HG02943 (cell line): ENCODE measurements around the gene PCED1B.

ENCODE experiments used
- ATAC-seq: cut with Tn5 transposase; IDR thresholded peaks from one replicate; pipeline ENCODE4 v1.9.1; 2021; ENCODE audit warnings: mild to moderate bottlenecking, low read depth, moderate library complexity; ENCODE audit not compliant: unreplicated experiment

The PCED1B gene

DNA sequence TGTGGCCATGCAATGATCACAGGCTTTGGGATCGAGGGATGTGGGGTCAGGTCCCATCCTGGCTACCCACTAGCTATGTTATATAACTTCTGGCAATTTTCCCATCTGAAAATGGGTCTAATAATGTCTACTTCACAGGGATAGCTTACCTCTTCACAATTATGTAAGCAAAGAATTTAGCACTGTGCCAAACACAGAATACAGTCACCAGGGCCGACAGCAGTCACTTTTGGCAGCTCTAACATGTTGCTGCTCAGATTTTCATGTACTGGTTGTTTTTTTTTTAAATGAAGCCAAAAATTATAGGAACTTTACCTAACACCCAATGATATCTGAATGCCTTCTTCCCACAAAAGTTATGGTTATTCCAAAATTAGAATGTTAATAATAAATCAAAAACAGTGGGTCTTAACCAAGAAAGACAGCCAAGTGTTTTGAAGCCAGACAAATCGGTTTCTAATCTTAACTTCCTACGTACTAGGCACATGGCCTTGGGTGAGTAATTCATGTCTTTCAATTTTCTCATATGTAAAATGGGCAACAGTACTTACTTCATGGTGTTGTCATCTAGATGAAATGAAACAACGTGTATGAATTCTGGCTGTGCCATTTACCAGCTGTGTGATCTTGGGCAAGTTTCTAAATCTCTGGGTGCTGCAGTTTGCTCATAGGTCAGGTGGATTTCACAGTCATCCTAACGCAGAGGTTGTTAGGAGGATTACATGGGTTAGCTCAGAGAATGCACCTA lies 13.0 kb upstream of the PCED1B start:
- ATAC-seq, result no peak

DNA sequence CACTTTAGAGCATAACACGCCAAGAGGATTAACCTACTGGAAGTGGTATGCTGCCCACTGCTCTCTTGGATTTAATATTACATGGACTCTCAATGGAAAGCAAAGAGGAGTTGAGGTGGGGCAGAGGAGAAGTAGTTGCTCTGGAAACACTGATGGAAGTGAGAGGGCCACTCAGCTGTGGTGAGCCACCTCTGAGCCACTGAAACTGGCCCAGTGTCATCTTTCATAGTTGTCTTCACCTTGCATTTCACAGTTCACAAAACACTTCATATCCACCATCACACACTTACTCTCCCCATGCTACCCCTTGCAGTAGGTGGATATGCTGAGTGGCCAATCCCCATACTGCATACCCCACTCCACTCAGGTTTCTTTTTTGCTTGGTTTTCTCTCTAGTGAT lies 12.2 kb upstream of the PCED1B start:
- ATAC-seq, result no peak

DNA sequence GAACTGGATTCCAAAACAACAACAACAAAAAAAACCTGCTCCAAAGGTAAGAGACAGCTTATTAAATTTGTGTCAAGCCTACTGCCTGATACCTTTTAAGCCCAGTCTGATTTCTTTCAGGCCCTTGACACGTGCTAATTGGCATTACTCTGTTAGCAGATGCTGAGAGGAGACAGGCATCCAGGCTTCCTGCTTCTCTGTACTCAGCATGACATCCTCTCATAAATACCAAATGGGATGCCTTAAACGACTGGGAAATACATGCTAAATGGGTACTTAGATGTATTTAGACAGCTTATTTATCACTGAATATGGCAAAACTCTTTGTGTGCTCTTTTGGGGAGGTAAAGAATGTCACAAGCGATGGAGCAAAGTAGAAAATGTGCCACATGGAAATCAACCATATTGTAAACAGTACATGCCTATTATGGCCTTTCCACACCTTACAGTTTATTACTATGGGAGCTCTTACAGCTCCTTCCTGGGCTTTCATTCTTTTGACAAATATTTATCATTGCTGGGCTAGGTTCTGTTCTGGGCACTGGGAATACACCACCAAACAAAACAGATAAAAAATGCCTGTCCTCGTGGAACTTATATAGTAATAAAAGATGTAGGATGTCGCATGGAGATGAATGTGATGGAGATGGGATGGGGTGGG lies 11.5 kb upstream of the PCED1B start:
- no peak for ATAC-seq

DNA sequence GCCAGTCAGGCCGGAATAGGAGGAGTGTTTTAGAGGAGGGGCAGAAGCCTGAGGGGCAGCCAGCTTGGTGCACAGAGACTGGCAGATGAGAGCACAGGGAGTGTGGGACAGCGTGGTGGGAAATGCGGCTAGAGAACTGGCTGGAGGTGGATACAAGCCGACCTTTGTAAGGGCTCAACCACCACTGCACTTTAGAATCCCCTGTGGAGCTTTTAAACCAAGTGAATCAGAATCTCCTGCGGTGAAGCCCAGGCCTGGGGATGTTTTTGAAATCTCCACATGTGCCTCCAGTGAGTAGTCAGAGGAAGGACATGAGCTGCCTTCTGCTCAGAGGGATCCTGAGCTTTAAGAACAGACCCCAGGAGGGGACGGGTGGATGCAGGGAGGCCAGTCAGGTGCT lies 10.9 kb upstream of the PCED1B start:
- ATAC-seq, result no peak

DNA sequence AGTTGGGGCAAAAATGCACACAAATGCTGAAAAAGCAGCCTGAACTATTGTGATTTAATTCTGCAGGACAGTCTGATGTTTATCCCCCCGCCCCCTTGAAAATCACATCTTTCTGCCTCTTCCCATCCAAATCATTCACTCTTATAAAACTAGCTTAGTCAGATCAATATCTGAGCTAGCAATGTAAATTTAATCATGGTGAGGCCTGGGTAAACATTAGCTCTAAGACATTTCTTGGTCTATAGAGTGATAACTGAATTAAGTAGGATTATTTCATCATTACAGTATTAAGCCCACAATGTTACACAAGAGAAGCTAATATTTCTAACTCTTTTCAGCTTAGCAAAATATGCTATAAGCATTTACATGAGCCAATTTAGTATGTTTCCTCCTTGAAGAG lies 9.1 kb upstream of the PCED1B start:
- no peak for ATAC-seq

DNA sequence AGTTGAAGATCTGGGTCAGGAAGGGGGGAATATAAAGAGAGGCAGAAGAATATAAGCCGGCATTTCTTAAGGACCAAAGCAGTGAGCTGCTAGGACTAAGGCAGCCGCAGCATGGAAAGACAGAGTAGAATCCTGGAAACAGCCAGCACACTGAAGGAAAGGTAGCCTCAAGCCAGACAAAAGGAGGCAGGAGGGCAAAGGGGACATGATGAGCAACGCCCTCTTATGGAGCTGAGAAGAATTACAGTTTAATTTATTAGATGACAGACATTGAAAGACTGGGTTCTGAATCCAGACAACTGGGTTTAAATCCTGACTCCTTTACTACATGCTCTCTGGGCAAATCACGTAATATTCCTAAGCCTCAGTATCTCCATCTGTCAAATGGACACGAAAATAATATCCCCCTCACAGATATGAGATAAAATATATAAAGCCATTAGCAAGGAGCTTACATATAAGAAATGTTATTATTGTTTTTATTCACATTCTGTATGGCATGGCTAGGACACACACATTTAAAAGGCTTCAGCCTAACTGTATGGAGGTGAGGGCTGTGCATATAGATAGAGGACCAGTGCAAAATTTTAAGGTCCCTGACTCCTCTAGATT lies 8.1 kb upstream of the PCED1B start:
- no peak for ATAC-seq

DNA sequence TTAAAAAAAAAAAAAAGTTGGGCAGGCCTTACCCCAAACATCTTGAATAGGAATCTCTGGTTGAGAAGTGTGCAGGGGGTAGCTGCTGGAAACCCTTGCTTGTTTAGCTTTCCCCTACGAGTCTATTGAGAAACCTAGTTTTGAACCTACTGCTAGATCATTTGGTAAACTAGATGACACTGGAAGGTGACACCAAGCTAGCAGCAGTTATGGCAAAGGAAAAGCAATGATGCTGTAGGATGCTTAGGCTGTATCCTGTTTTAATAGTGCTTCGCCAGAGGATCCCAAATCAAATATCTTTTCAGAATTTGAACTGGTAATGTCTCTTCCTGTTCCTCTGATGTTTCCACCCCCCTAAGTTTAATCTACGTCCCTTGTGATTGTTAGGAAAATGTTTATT lies 5.5 kb upstream of the PCED1B start:
- ATAC-seq, result no peak

DNA sequence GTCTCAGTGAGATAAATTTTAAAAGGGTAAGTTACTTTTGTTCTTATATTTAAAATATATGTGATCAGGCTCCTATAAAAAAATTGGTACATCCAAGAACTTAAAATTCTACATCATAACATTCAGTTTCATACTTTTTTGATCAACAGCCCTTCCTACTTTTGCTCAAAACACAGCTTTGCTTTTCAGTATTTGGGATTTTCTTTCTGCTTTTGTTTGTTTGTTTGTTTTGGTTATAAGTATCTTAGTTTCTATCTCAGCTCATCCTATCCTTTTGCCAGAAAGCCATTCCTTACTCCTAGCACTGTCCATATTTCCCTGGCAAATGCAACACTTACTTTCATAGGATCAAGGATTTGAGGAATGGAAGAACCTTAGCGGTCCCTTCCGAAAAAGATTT lies 4.7 kb upstream of the PCED1B start:
- ATAC-seq, result no peak

DNA sequence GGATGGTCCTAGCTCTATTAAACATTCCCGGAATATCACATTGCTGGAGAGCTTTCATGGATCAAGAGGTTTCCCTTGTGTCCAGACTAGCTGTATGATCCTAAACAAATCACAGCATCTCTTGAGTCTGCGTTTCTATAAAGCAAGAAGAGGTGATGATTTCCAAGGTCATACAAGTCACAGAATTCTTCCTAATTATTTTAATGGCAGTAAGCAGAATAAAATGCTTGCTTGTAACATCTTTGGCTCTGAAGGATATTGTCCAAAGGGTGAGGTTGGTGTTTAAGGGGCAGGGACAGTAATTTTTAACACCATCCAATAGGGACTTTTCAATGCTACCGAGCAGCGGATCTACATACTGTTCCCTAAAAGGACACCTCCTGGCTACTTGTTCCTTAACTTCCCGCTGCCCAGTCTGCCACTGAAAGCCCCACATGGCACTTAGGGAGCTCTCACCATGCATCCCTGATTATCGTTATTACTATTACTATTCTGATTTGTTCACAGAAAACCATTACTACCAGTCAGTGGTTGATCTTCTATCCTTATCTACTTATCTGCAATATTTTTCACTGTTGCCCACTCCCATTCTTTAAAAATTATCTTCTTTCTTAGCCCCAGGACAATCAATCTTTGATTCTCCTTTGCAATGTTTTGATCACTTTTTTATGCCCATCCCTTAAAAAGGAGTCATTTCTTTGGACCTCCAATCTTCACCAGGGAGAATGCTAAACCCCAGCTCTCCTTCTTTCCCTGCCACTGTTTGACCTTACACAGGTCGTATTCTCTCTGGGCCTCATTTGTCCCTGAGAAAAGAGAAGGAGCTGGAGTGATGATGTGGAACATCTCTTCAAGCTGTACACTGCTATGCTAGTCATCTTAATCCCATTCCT lies 4.0 kb upstream of the PCED1B start:
- no peak for ATAC-seq

DNA sequence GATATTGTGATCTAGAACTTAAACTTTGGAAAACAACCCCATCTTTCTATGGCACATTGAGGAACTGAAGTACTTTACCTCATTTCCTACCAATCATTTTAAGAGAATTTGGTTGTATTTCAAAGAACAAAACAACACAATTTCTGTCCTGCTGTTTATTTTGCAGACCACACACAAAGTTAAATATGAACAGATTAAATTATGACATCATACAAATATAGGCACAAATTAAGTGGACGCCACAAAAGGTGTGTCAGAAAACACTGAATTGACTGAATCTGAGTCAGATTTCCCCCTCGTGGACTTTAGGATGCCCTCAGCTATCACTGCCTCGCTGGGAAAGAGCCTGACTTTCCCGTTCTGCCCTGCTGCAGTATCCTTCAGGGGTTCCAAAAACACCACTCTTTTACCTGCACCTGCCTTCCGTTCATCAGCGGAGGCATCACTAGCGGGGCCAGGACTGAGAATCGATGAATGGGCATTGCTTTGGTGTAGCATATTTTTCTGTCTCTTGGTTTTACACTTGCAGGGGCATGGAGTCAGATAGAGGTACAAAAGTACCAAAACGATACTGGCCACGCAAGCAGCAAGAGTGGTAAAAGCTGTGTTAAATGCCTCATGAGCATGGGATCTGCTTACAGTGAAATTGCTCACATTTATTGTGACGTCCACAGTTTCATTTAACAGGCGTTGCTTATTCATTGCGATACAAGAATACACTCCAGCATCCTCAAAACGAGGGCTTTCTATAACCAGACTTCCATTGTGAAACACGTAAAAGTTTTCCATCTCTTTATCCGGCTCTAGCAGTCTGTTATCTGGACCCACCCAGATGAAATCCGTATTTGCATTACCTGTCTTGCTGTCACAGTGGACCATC lies 2.0 kb upstream of the PCED1B start:
- ATAC-seq, result no peak

DNA sequence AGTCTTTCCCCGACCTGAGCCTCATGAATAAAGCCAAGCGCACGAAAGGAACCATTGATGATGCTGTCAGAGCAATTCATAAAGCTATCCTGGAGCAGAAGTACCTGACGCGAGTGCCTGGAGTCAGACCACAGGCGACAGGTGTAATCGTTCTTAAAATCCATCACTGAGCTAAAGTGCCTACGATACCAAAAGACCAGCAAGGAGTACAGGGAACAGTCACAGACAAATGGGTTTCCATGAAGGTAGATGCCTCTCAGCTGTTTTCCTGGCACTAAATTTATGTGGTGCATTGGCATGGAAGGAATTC lies 1.4 kb upstream of the PCED1B start:
- no peak for ATAC-seq

DNA sequence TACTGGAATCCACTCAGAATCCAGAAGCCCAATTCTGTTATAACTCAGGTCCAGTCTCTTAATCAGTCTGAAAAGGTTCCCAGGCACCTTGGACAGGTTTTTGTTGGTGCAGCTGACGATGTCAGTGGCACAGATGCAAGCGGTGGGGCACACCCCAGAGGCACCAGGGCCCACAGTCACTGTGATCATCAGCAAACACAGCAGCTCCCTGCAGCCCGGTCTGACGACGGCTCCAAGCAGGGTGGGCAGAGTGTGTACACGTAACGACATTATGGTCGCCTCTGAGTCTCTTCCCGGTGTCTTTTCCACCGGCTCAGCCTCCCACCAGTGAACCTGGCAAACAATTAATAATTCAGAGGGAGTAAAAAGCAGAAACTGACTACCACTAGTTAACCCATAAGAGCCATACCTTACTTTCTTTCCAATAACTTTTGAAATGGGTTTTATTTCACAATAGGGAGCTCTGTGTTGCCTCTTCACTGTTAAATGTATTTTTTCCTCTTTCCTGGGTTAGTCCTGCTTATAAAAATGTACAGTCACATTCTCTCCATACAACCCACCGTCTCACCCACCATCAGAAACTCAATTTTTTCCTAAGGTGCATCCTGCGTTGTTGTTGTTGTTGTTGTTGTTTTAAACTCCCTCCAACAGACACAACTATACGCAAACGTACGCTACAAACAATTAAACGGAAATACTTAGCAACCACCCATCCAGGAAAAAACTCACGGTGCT lies 521 bp upstream of the PCED1B start:
- no peak for ATAC-seq

DNA sequence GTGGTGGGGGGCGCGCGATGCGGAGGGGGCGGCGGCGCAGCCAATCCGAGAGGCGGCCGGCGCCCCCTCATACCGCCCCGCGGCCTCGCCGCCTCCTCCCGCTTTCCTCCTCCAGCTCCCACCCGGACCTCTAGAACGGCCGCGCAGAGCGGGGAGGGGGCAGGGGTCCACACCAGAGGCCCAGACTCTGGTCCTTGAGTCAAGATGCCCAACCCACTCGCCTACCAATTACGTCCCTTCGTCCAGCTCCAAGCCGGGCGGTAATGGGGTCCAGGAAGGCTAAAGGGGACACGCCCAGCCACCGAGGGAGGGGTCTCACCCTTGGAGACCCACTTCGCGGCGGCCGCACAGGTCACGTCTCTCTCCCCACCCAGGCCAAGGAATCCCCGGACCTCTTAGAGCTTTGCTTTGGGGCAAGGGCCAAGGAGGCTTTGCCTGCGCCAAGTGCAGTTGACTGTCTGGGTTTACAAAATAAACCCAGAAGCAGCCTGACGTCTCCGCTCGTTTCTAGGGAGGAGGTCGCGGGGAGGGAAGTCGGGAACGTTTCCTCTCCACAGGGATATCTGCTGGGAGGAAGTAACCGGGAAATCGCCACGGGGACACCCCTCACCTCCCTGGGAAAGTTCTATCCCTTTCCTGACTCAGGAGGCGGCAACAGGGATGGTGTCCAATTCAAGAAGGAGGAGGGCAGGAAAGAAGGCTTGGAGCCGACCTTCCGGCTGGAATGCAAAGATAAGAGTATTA lies 732 bp downstream of the PCED1B start:
- no peak for ATAC-seq

DNA sequence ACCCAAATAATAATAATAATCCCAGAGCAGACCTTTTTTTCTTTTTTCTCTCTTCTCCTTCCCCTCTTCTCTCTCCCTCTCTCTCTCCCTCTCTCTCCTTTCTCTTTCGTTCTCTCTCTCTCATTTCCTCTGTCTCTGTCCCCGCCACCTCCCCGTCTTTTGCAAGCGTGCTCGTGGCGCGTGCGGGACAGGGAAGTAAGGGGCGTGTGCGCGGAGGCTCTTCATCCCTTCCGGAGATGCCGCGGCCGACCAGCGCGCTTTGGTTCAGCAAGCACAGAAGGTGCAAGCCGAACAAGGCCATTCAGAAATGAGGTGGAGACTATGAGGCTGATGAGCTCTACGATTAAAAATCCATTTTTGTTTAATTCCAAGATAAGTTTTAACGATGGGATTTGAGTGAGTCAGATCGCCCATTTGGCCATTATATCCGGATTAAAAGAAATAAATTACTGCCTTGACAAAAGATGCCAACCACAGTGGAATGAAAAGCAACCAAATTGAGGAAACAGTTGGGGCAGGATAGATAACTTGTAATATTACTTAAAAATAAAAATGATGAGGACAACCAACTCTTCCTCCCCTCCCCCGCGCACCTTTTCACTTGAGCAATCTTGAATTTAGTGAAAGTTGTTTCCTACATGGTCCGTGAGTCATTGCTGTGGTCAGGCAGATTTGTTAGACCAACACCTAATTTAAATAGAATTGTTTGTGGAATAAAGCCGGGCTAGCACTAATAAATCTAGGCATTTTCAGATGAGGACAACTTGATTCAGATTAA lies 1.5 kb downstream of the PCED1B start:
- ATAC-seq, result no peak

DNA sequence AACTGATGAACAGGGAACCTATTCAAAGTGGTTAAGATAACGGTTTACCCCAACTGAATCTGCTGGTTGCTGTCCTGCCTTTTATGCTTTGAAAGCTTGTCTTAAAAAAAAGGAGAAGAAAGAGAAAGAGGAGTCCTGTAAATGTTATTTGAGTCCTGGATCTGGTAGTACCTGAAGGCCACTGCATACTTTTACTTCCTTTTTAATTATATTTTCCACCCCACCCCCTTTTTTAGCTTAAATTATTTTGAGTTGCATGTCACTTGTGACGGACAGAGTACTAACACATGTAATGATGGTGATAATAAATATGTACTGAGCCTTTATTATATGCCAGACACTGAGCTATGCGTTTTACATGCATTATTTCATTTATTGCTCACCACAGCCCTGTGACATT lies 2.9 kb downstream of the PCED1B start:
- no peak for ATAC-seq

DNA sequence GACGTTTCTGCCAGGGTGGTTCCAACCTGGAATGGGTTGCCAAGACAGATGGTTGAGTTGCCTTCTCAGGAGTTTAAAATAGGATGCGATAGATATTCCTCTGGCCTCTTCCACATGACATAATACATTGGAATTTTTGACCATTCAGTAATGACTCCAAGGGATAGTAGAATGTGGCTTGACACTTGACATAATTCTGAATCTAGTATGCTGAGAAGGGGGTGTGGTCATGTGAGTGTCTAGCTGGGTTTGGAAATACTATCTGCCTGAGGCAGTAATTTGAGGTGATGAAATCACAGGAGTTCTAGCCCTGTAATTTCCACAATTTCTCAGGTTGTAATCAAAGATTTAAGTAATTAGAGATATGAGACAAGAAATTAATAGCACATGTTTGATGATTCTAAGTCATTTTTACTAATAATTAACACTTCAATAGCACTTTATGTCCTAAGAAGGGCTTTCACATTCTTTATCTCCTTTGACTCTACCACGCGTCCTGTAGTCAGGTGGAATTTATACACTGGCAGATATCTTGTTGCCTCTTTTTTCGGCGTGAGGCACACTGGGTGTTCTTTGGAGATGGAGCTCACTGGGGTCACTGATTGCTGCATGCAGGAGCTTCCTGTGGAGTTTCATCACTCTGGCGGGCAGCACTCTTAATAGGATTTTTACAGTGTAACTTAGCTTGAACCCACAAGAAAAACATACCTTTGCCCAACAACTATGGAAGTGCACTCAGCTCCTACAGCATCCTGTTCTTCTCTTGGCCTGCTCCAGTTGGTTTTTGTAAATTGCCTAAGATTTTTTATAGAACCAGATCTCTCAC lies 3.6 kb downstream of the PCED1B start:
- ATAC-seq, result no peak

DNA sequence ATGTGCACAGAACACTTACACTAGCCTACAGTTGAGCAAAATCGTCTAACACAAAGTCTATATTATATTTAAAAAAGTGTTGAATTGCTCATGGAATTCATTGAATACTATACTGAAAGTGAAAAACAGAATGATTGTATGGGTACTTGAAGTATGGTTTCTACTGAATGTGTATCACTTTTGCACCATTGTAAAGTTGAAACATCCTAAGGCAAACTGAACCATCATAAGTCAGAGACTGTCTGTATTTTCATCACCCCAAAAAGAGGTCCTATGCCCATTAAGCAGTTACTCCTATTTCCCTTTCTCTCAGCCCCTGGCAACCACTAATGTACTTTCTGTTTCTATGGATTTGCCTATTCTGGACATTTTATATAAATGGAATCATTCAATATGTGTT lies 4.8 kb downstream of the PCED1B start:
- ATAC-seq, result no peak
